ENCODE measurements around the gene TBC1D5. TPM values are rescaled to one million over a fixed set of nuclear protein-coding genes. Genes with fewer than 3 reads are reported as not detected.

Gene TBC1D5
- total and polyA plus RNA-seq, 2 of the 4 experiments (the other 2 are of a cell fraction) = 16.4 to 57.0 TPM

DNA sequence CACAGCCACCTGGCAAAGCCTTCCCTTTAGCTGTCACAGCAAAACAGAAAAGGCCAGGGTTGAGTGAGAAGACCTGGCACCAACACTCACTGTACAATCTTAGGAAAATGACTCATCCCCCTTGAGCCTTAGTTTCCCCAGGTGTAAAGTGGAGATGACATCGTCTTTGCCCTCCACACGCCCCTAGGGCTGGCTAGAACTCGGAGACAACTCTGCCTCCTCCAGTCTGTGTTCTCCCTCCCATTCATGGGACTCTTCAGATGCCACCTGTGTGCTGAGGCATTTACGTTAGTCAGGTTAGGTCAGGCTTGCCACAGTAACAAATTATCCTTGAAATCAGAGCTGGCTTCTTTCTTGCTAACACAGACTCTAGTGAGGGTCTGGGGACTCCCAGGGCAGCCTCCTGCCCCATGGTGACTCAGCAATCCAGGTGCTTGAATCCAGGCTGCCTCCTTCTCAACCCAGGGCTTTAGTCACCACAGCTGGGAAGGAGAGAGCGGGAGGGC lies 605.1 kb downstream of the TBC1D5 start:
- no peak overlapping the region for H3K18ac ChIP-seq (ENCODE audit: low read depth, low read length)
- H4K91ac ChIP-seq (ENCODE audit: insufficient read depth, low read depth, low read length) = no peak overlapping the region
- no peaks in the 10 kb centered on the region for H3K9me1 ChIP-seq (ENCODE audit: insufficient read depth, low read length)
- peaks cover 8% of the 10 kb centered on the region for H3K27me3 ChIP-seq (ENCODE audit: control insufficient read depth, insufficient read depth, low read length)
- no peak overlapping the region for H4K5ac ChIP-seq (ENCODE audit: low read depth, low read length)
- no peak overlapping the region for H3K4me2 ChIP-seq (ENCODE audit: low read depth, low read length)
- no peak overlapping the region for H2AK9ac ChIP-seq (replicated peaks; ENCODE audit: low read depth, low read length, poor library complexity)
- H4K20me1 ChIP-seq (ENCODE audit: insufficient read depth, low read length) = no peaks in the 10 kb centered on the region
- no TSS peak for BruUV-seq (replicated peaks)
- ChIA-PET CTCF (no interaction called here), POLR2A (ENCODE audit: unreplicated experiment) (no interaction called here)
- no peak overlapping the region for H3K4ac ChIP-seq (ENCODE audit: low read depth, low read length)
- no peak overlapping the region for H3K4me3 ChIP-seq (ENCODE audit: insufficient read depth, low read depth, low read length)
- no peak overlapping the region for H3K56ac ChIP-seq (ENCODE audit: extremely low read depth, insufficient read depth, low read length)
- no peaks in the 10 kb centered on the region for H3K79me1 ChIP-seq (ENCODE audit: low read depth in 1 of 2, low read length in 2 of 2)
- no peak overlapping the region for H2BK5ac ChIP-seq (ENCODE audit: low read depth, low read length, poor library complexity, severe bottlenecking)
- no peak overlapping the region for H2BK120ac ChIP-seq (ENCODE audit: low read depth, low read length)
- dilution Hi-C loops (cut with HindIII; ENCODE audit: low sequenced_read_pairs, unreplicated experiment) (no loop called here), intact Hi-C loops (cut with micrococcal nuclease) (no loop called here), in situ Hi-C loops (cut with MboI; ENCODE audit: low sequenced_read_pairs) (no loop called here)
- H2AK5ac ChIP-seq (ENCODE audit: low read depth, low read length) = no peak overlapping the region
- no peaks in the 10 kb centered on the region for H3K36me3 ChIP-seq (ENCODE audit: control insufficient read depth, insufficient read depth, low read length)
- no peaks in the 10 kb centered on the region for H3K9me3 ChIP-seq (ENCODE audit: control insufficient read depth, insufficient read depth, low read length)
- H3K27ac ChIP-seq (ENCODE audit: insufficient read depth, low read length) = no peak overlapping the region
- no peak overlapping the region for H2BK20ac ChIP-seq (ENCODE audit: low read depth, low read length)
- DNase-seq (no peak), ATAC-seq (ENCODE audit: low read depth) (no peak)
- 18% methylated on average over 2 of the region's 5 CpGs; no CpG with 5 or more reads in 1 of the 2 experiments for WGBS, 2 experiments (ENCODE audit: extremely low coverage in 2 of 2, insufficient read length in 1 of 2)
- no peak overlapping the region for H2BK15ac ChIP-seq (ENCODE audit: low read depth, low read length)
- H3K4me1 ChIP-seq (ENCODE audit: control insufficient read depth, insufficient read depth, low read length) = no peaks in the 10 kb centered on the region
- peak overlapping the region; percentile 21 for H2AFZ ChIP-seq (replicated peaks; ENCODE audit: low read length, poor library complexity)
- H3K14ac ChIP-seq (replicated peaks; ENCODE audit: low read depth, low read length) = no peak overlapping the region
- TF ChIP-seq, protein P1, sequence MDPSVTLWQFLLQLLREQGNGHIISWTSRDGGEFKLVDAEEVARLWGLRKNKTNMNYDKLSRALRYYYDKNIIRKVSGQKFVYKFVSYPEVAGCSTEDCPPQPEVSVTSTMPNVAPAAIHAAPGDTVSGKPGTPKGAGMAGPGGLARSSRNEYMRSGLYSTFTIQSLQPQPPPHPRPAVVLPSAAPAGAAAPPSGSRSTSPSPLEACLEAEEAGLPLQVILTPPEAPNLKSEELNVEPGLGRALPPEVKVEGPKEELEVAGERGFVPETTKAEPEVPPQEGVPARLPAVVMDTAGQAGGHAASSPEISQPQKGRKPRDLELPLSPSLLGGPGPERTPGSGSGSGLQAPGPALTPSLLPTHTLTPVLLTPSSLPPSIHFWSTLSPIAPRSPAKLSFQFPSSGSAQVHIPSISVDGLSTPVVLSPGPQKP (IDR thresholded peaks at IDR 0.05; ENCODE audit: borderline replicate concordance, low read depth, low read length) = no peak
- TF ChIP-seq MAFK (IDR thresholded peaks at IDR 0.05; ENCODE audit: low read depth, low read length) (no peak), SMC3 (IDR thresholded peaks at IDR 0.05; ENCODE audit: low read depth, low read length) (no peak), RCOR1 (IDR thresholded peaks at IDR 0.05; ENCODE audit: insufficient replicate concordance, low read length) (no peak), CEBPB (IDR thresholded peaks at IDR 0.05; ENCODE audit: low read depth, low read length) (no peak), BHLHE40 (IDR thresholded peaks at IDR 0.05; ENCODE audit: low read depth, low read length) (no peak)
- TF ChIP-seq, protein P2, sequence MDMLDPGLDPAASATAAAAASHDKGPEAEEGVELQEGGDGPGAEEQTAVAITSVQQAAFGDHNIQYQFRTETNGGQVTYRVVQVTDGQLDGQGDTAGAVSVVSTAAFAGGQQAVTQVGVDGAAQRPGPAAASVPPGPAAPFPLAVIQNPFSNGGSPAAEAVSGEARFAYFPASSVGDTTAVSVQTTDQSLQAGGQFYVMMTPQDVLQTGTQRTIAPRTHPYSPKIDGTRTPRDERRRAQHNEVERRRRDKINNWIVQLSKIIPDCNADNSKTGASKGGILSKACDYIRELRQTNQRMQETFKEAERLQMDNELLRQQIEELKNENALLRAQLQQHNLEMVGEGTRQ (IDR thresholded peaks at IDR 0.05; ENCODE audit: low read depth, low read length) = no peak
- H3K9ac ChIP-seq (ENCODE audit: low read depth, low read length) = no peak overlapping the region
- H3K23ac ChIP-seq (ENCODE audit: low read depth, low read length) = no peak overlapping the region
- no peak overlapping the region for H4K8ac ChIP-seq (ENCODE audit: low read depth in 2 of 2, low read length in 2 of 2)

Measured in IMR-90 (cell line).